Measurements from ENCODE around the gene DHRS7B.

DNA sequence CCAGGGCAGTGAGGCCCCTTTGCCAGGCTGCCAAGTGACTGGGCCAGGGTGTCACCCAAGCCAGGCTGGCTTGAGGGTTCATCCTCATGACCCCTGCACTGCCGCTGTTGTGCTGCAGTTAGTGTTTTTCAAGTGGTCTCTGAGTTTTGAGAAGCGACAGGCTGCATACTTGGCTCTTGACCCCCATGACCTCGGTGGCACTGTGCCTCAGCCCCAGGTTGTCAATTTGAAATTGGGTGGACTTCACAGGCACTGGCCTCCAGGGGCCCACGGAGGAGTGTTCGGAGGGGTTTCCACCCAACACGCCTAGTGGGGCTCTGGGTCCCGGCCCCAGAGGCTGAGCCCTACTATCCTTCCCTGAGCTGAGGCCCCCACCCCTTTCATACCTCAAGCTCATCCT, 42.7 kb downstream of the DHRS7B start:
- TF ChIP-seq, protein P1, sequence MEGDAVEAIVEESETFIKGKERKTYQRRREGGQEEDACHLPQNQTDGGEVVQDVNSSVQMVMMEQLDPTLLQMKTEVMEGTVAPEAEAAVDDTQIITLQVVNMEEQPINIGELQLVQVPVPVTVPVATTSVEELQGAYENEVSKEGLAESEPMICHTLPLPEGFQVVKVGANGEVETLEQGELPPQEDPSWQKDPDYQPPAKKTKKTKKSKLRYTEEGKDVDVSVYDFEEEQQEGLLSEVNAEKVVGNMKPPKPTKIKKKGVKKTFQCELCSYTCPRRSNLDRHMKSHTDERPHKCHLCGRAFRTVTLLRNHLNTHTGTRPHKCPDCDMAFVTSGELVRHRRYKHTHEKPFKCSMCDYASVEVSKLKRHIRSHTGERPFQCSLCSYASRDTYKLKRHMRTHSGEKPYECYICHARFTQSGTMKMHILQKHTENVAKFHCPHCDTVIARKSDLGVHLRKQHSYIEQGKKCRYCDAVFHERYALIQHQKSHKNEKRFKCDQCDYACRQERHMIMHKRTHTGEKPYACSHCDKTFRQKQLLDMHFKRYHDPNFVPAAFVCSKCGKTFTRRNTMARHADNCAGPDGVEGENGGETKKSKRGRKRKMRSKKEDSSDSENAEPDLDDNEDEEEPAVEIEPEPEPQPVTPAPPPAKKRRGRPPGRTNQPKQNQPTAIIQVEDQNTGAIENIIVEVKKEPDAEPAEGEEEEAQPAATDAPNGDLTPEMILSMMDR (IDR thresholded peaks at IDR 0.05) = no peak
- no peak for TF ChIP-seq TCF12 (IDR thresholded peaks at IDR 0.05)
- no peak for TF ChIP-seq EZH2phosphoT487 (IDR thresholded peaks at IDR 0.05; ENCODE audit: borderline replicate concordance, low read depth)
- TF ChIP-seq POLR2AphosphoS5 (IDR thresholded peaks at IDR 0.05; ENCODE audit: low read depth, low read length) = no peak
- TF ChIP-seq SMC3 (IDR thresholded peaks at IDR 0.05; ENCODE audit: low read depth, low read length) = no peak

All from SK-N-SH (cell line).